HG03097 (cell line): ENCODE measurements around the gene PSMB5.

Experiments used
- ATAC-seq: cut with Tn5 transposase; IDR thresholded peaks from one replicate; pipeline ENCODE4 v1.9.1; 2021; ENCODE audit not compliant: unreplicated experiment, low FRiP score

PSMB5 gene

GRCh38 chr14:23060536-23061260 is 26.0 kb upstream of the PSMB5 start:
- ATAC-seq: no peak

GRCh38 chr14:23058654-23059504 is 24.2 kb upstream of the PSMB5 start:
- ATAC-seq: no peak

GRCh38 chr14:23057757-23058653 is 23.3 kb upstream of the PSMB5 start:
- ATAC-seq: peak; percentile 56

- ATAC-seq: peak; percentile 33
Measured at GRCh38 chr14:23056956-23057756, 22.5 kb upstream of the PSMB5 start, which contains the start of gene CDH24. Gene CDH24, minus strand, starts transcription at chr14:23057520. Its CDS starts 1,787 bp downstream, at chr14:23055733.

GRCh38 chr14:23056145-23056955 is 21.6 kb upstream of the PSMB5 start:
- ATAC-seq: no peak

GRCh38 chr14:23055621-23056144 is 21.0 kb upstream of the PSMB5 start:
- ATAC-seq: no peak

- no peak for ATAC-seq
Measured at GRCh38 chr14:23055147-23055550, 20.4 kb upstream of the PSMB5 start.

GRCh38 chr14:23054000-23054811 is 19.5 kb upstream of the PSMB5 start:
- no peak for ATAC-seq

- ATAC-seq: no peak
Measured at GRCh38 chr14:23053426-23053825, 18.7 kb upstream of the PSMB5 start.

- ATAC-seq: no peak
Measured at GRCh38 chr14:23052671-23053070, 18.0 kb upstream of the PSMB5 start.

GRCh38 chr14:23052182-23052623 is 17.5 kb upstream of the PSMB5 start:
- ATAC-seq: no peak

- no peak for ATAC-seq
Measured at GRCh38 chr14:23051141-23052057, 16.7 kb upstream of the PSMB5 start.

- ATAC-seq: no peak
Measured at GRCh38 chr14:23049011-23049410, 14.3 kb upstream of the PSMB5 start.

- ATAC-seq: no peak
Measured at GRCh38 chr14:23047751-23048693, 13.3 kb upstream of the PSMB5 start.

- ATAC-seq: no peak
Measured at GRCh38 chr14:23047034-23047634, 12.4 kb upstream of the PSMB5 start.
